A204.1 (cell line): ENCODE results near the gene OTOP1.
"Not testable (repeated sequence)": the region's sequence is repeated elsewhere in the genome, so short reads cannot be mapped to it uniquely, and the experiment has no call there.

Source experiments
- FAIRE-seq: peaks from 2 replicates; lab custom pipeline; 2012; peaks lifted over from hg19 to GRCh38; lab: Jason Lieb, UNC

Gene OTOP1

GRCh38 chr4:4162186-4162585, 64.5 kb downstream of the OTOP1 start:
- FAIRE-seq = not testable (repeated sequence)

GRCh38 chr4:4160956-4161665, 65.6 kb downstream of the OTOP1 start:
- FAIRE-seq = not testable (repeated sequence)

- FAIRE-seq = not testable (repeated sequence)
Observed at GRCh38 chr4:4145622-4146021, 81.1 kb downstream of the OTOP1 start.

- not testable (repeated sequence) for FAIRE-seq
Observed at GRCh38 chr4:4143376-4143775, 83.4 kb downstream of the OTOP1 start.

- FAIRE-seq = not testable (repeated sequence)
Observed at GRCh38 chr4:4142679-4143078, 84.0 kb downstream of the OTOP1 start.

- FAIRE-seq = not testable (repeated sequence)
Observed at GRCh38 chr4:4141186-4141585, 85.5 kb downstream of the OTOP1 start.
